ENCODE measurements around the gene PLIN5.

GRCh38 chr19:4510435-4511255 is 24.4 kb downstream of the PLIN5 start:
- TF ChIP-seq CTCF (IDR thresholded peaks at IDR 0.05; ENCODE audit: low read length), result no peak
- TF ChIP-seq EZH2 (optimal IDR thresholded peaks at IDR 0.05; ENCODE audit: low read depth, low read length), result no peak
- no peak for TF ChIP-seq EZH2phosphoT487 (IDR thresholded peaks at IDR 0.05; ENCODE audit: low read length)
